NOMO-1 treated with DMSO at 0.1 percent for 48 hours (cell line): ENCODE data around the gene LPGAT1.

Experiments
- DNase-seq: peaks from one replicate; lab custom pipeline; 2025; ENCODE audit not compliant: unreplicated experiment; lab: John Stamatoyannopoulos, UW

The LPGAT1 gene

DNA sequence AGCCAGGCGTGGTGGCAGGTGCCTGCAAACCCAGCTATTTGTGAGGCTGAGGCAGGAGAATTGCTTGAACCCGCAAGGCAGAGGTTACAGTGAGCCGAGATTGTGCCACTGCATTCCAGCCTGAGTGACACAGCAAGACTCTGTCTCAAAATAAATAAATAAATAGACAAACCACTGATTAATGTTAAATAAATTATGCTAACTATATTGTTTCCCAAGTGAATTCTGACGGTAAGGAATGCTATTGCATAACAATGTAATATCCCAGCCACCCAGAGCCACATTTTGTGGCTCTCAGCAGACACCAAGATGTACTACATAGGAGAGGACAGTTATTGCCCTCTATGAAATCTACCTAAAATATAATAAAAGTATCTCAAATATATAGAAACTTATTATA lies 55.4 kb downstream of the LPGAT1 start:
- DNase-seq, result no peak

DNA sequence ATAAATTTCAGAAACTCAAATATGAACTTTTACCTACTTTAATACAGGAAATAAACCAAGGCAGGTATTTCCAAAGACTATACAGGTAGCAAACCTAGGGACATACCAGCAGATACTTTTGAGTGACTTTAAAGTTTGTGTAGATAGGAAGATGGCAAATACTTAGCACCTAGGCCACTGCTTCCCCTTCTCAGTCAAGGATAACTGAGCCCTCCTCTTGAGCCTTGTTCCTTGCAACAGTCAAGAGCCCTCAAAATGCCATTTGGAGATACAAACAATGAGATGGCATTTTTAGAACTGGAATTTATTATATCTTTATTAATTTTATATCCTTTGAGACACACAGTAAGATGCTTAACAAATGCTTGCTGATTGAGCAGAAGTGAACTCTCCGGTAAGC lies 65.9 kb downstream of the LPGAT1 start:
- DNase-seq, result no peak

DNA sequence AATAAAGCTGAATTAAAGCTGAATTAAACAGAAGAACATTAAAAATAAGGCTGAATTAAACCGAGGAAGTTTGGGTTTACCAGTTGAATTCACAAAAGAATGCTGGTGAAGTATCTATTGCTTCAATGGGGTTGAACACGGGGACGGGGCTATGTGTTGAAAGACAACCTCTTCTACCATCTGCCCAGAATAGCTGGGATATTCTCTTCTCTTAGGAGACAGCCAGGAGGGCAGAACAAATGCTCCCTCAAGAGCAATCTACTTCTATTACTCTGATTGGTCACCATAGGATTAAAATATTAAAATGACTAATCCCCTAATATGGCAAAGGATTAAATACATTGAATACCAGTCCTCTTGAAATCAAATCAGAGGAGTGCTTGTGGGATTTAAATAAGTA lies 68.4 kb downstream of the LPGAT1 start:
- no peak for DNase-seq

DNA sequence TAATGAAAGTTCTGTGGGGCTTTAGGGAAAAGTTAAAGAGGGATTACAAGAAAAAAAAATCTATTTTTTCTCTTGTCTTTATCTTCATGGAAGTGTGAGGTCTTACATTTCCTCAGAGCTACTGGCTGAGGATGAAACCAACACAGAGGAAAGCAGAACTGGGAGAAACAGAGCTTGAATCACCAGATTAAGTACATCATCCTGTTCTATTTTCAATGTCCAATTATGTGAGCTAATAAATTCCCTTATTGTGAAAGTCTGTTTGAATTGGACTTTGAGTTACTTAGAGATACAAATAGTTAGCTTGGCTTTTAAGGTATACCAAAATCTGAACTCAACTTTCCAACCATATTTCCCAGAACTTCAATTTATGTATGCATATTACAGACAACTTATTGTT lies 69.2 kb downstream of the LPGAT1 start:
- DNase-seq, result peak; percentile 45

DNA sequence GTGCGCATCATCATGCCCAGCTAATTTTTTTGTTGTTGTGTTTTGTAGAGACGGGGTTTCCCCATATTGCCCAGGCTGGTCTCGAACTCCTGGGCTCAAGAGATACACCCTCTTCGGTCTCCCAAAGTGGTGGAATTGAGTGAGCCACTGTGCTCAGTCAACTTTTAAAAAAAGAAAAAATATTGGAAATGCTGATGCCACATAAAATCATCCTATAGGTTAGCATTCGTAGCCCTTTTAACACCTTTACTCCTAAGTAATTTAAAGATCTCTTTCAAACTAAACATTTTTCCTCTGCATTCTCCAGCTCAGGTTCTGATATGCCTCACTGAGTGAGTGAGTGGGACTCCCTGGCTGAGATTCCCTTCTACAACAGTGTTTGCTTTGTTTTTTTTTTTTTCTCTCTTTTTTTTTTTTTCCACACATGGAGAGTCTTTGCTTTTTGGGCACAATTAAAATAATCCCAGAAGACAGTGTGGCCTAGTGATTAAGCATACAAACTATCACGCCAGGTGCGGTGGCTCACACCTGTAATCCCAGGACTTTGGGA lies 74.0 kb downstream of the LPGAT1 start:
- DNase-seq, result no peak

DNA sequence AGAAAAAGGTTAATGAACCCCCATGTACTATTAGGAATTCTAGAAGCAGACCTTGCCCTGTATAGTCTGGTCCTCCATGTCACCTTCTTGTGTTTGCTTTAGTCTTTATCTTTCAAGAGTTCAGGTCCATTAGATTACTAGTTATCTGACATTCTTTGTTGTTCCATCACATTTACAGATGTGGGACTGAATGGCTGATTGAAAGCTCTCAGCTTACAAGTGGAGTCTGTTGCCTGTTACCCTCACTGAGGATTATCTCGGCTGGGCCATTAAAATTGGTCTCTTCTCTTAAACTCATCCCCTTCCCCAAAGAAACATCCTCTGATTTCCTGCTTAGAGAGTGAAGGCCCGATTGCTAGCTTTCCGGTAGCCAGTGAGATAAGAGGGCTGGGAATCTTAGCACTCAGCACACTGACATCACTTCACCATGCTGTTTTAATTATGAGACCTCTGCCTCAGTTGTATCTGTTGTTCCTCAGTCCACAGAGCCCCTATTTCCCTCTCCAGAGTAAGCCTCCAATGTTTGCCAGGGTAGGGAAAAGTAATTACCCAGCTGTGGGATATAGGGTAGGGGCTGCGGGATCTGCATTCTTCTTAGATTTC lies 76.8 kb downstream of the LPGAT1 start:
- DNase-seq, result no peak

DNA sequence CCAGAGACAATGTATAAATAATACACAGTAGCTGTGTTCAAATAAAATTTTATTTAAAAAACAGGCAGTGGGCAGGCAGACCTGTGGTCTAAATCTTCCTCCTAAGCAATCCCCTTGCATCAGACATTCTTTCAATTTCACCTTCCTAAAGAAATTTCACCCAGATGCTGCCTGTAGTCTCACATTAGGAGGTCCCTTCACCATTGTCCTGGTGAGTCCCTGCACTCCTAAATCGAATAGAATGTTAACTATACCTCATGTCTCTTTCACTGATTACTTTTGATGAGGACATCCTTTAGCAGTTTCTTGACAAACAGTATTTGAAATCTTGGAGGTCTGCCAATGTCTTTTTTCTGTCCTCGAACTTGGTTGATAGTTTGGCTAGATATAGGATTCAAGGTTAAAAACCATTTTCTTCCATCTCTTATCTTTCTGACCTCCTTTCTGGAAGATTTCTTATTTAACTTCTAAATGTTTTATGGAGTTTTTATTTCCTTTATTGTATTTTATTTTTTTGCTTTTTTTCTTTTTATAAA lies 77.5 kb downstream of the LPGAT1 start:
- DNase-seq, result no peak

DNA sequence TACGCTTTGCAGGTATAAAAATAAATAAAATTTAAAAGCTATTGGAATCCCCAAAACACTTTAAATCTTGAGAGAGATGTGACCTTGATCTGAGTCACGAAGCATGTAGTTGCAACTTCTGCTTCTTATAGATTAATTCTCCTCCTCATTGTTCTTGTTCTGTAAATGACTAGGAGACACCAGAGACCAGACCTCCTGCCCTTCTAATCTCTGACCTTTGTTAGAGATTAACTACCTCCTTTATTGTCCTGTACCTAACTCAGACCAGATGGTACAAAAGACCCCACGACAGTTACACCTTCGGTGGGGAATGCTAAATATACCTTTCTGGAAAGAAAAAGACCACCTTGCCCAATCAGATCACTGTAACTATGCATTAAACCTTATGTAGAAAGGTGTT lies 78.2 kb downstream of the LPGAT1 start:
- no peak for DNase-seq

DNA sequence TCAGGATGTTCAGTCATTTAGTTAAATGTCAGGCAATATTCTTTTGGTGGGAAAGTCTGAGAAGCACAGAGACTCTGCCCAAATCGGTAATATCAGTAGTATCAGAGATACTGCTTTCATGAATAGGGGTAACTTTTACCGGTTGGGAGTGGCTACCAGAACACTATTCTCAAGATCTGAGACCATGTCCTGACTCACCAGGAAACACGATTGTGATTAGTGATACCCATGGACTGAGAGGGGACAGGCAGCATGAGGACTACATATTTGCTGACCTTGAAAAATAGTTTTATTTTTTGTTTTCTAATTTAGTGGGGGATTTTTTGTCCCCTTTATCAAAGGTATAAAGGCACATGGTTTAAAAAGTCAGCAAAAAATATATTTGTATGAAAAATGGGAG lies 79.1 kb downstream of the LPGAT1 start:
- no peak for DNase-seq

DNA sequence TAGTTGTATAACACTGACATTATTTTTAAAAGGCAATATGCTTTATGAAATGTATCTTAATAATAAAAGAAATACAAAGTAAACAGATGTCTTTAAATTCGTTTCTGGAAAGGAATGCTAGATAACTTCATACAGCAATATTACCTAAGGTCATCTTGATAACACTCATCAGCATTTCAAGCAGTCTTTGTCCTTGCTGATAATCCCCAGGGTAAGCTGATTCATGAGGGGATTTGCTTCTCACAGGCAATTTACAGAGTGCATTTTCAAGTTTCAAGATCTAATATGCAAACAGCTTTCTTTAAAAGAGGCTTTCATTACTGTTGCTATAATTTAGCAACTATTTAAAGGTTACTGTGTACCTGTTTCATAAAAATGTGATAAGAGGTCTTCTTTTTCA lies 80.0 kb downstream of the LPGAT1 start:
- DNase-seq, result no peak

DNA sequence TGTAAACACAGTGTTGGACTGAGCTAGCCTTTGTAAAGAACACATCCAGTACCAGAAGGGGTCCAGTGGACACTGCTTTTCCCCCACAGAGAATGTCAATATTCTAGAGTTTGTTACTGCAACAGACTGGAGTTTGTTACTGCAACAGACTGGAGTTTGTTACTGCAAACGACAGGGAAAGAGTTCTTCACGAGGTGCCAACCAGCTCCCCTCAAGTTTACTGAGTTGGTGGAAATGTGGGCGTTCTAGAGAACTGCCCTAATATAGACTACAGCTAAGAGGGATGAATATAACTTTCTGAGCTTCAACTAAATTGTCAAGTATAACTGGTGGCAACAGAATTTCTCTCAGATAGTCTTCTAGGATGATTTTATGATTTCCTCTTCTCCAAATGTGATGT lies 81.3 kb downstream of the LPGAT1 start:
- DNase-seq, result no peak

DNA sequence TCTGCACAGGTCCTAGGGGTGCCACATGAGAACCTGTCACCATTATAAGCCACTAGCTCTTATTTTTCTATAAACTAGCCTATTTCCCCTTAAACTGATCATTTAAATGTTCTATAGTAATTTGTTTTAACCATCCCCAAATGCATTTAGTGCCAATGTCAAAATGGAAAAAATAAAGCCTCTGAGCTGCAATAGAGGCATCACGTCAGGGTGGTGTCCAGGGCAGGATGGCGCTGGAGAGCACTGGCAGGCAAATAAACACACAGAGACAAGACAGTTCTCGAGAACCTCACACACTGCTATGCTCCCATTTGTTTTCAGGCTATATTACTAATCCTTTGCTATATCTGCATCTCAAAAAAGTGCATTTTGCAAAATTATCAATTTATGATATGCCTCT lies 81.8 kb downstream of the LPGAT1 start:
- DNase-seq, result no peak

DNA sequence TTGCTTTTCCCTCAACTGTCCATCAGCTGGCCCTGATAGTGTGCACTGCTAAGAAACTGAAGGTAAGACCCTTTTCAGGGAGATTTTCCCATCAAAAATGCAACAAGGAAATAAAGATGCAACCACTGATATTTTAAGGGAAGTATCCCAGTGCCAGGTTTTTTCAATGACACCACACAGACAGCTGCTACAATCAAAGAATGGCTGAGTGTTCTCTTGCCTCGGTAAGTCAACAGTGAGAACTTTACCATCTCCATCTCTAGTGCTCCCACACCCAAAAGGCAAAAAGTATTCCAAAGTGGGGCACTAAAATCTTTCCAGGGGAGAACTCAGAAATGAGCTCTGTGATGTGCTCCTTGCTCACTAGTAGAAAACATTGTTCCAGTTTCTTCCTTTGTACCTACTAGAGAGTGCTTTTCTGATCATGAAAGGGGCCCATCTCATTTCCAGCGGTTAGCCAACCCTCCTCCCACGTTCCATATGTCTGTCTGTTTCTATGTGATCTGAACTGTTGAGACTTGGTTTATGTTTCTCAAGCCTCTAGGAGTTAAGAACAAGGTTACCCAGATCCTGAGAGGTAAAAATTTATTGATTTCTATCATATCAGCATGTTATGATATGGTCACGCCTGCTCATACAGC lies 87.6 kb downstream of the LPGAT1 start:
- DNase-seq, result no peak

DNA sequence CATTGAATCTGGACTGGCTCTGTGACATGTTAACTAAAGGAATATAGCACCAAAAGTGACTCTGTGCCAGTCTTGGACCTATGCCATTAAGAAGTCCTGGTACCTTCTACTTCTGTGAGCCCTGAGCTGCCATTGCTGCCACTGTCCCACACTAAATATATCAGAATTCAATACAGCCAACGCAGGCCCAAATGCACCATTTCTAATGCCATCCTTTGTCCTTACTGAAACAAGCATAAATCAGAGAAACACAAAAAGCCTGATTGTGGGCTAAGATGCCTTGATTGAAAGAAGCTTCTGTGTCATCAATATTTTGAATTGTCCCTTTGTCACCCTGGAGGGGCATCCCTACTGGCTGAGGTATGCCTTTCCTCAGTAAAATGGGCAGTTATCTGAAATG lies 88.3 kb downstream of the LPGAT1 start:
- no peak for DNase-seq

DNA sequence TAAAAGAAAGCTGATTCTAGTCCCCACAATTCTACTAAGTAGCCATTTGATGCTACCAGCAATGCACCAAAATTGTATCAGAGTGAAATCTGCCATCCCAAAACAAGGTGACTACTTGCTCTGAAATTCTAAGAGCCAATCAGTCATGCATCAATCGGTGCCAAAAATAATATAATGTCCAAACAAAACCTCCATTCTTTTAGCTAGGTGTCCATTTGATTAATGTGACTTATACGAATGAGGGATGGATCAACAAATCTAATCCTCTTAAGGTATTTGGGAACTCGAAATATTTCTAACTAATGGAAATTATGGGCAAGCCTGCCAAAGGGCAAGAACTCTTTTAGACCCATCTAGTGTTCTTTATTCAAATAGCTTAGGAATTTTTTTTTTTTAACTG lies 88.8 kb downstream of the LPGAT1 start:
- no peak for DNase-seq

DNA sequence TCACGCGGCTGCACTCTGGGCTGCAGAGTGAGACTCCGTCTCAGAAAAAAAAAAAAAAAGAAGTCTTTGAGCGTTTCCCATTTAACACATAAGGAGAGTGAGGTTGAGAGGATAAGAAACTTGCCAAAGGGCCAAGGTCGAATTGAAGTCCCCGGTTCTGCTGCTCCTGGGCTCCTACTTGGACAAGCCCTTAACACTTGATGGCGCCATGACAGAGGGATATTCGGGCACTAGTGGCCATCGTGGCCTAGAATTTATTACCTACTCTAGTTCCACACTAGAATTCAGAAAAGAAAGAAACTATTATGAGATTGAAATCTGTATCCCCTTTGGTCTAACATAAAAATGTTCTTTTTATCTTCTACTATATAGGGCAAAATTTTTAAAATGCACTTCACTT lies 89.4 kb downstream of the LPGAT1 start:
- DNase-seq, result no peak

DNA sequence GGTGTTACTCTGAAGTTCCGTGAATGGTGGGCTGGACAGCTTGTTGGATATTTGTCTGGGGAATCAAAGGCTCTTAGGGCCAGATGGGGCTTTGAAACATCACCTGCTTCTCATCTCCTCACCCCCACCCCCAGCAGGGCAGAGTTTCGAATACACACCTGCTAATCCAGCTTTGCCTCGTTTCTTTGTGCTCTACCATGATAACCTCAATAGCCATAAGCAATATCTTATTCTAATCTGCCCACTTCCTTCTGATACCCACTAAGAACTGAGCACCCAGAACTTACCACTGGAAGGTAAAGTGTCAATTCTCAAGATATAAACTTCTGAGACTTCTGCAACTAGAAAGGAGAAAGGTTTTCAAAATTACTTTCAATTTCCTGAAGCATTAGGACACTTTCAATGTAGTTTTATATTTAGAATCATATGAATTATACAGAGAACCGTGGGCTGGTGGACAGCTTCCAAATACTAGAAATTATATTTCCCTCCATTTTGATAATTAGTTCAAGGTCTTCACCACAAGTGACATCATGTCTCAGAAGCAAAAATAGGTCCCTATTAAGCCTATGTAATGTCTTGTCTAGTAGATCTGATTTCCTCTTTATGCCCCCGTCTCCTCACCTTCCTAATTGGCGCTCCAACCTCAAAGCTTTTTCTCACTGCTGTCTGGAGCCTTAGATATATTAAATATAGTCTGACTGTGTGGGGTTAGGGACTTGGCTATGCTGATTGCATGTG lies 90.7 kb downstream of the LPGAT1 start:
- peak; percentile 17 for DNase-seq

DNA sequence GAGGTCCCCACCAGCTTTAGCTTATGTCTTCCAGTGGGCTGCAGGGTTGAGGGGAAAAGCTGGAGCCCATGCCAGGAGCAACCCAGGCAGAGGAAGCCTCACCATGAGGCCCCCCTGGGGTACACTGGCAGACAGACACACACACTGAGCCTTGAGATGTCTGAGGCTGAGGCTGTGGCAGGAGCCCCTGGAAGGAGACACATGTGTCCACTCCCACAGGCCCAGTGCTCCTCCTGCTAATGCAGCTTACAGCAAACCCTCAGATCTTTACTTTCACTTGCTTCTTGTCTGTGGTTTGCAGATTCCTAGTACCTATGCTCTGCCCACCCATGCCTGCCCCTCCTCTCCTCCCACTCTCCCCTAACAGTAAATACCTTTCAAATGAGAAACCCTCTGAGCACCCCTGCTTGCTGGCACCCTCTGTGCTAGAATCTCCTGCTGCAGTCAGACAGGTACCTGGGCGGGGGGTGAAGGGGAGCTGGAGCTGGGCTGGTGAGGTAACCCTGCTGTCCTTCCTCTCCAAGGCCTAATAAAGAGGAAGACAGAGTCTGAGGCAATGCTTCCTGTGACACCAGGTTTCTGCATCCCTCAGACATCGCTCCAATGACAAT lies 91.8 kb downstream of the LPGAT1 start:
- DNase-seq, result peak; percentile 45

DNA sequence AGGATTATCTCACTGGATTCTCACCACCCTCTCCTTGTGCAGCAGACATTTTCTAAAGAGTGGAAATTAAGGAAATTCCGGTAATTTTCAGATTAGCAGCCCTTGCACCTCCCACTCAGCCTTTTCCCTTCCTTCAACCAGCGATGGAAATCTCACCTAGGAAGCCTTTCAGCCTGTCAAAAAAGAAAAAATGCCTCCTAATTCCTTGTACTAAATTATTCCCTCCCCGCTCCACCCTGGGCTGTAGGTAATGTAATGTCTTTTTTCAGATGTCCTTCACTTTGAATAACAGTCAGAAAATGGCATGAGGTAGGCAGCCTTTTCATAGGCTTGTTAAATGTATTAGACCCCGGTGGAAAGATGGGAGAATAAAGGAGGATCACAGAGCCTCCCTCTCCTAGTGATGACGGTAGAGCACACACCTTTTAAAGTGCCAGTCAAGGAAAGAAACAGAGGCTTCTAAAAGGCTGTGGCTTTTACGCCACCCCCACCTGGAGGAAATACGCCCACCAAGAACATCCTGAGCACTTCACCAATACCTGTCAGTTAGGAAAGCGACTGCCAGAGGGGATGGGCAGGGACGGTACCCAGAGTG lies 92.4 kb downstream of the LPGAT1 start:
- no peak for DNase-seq

DNA sequence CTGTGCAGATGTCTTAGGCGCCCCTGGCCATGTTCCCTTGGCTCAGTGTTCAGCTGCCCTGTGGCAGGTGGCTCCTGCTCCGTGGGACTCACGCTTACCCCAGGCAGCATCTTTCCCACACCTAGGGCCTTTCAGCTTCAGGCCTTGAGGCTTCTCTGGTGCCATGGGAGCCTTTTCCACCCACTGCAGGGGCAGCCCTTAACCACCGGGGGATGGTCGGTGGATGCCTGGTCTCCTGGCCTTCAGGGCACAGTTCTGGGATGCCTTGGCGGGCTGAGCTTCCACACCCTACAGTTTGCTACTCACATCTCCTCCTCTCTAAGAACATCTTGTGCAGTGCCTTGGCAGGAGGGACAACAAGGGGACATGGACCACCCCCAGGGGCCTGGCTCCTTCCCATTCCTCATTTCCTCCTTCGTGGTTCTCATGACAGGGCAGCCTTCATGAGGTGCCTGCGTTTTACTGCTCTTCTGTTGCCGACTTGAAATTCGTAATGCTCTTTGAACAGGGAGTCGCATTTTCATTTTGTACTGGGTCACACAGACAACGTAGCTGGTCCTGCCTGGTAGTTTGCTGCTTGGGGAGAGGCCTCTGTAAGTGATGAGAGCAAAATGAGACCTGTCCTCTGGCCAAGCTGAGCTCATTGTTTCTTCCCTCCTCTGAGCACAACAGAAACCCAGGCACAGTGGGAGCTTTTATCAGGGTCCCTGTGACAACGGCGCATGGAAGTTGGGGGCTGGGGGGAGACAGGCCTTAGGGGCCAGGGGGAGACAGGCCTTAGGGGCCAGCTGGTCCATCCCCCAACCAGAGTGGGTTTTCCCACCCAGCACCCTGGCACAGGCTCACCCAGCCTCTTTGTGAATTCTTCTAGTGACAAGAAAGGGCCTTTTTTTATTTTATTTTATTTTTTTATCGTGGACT lies 93.2 kb downstream of the LPGAT1 start:
- DNase-seq, result no peak
